B cell (primary cell): Measurements from ENCODE around the gene ERMARD.

Experiments used
- CTCF ChIP-seq: fragments of 200-600 bp; IDR thresholded peaks from one replicate; pipeline ENCODE4 v1.8.0; 2022; ENCODE audit warnings: antibody characterized with exemption, mild to moderate bottlenecking
- EZH2 ChIP-seq: IDR thresholded peaks from 2 replicates; pipeline ENCODE4 v1.6.1; 2012; ENCODE audit warnings: borderline replicate concordance, low read depth, mild to moderate bottlenecking, moderate library complexity, low read length; ENCODE audit not compliant: insufficient read depth, poor library complexity, severe bottlenecking

- TF ChIP-seq CTCF: no peak
- no peak for TF ChIP-seq EZH2
These were observed 13.0 kb upstream of the ERMARD start for GRCh38 chr6:169738204-169738975.
